DOHH2 (cell line): ENCODE measurements around the gene PNMA8C.
"Not testable (repeated sequence)": the region's sequence is repeated elsewhere in the genome, so short reads cannot be mapped to it uniquely, and the experiment has no call there.

ENCODE experiments used
- CTCF ChIP-seq: fragments of 200-600 bp; sonication (generic); IDR thresholded peaks from one replicate; pipeline ENCODE4 v1.5.1; 2014; ENCODE audit warnings: antibody characterized with exemption, mild to moderate bottlenecking, low read depth, low read length; ENCODE audit not compliant: poor library complexity, severe bottlenecking
- EZH2phosphoT487 ChIP-seq: fragments of 200-600 bp; sonication (generic); IDR thresholded peaks from 2 replicates; pipeline ENCODE4 v1.6.1; 2017; ENCODE audit warnings: borderline replicate concordance, mild to moderate bottlenecking, antibody characterized with exemption, low read length, moderate library complexity, mixed read lengths

- TF ChIP-seq CTCF, EZH2phosphoT487: not testable (repeated sequence)
Measured at GRCh38 chr19:46415804-46416709, 12.7 kb downstream of the PNMA8C start.
